ENCODE measurements around the gene CCDC188. TPM values are rescaled to one million over a fixed set of nuclear protein-coding genes. Genes with fewer than 3 reads are reported as not detected.
A peak's percentile ranks its signal among the peaks of the same experiment; 100 is the strongest.

CCDC188 gene
- polyA plus RNA-seq, 1 experiment: 6.5 TPM

DNA sequence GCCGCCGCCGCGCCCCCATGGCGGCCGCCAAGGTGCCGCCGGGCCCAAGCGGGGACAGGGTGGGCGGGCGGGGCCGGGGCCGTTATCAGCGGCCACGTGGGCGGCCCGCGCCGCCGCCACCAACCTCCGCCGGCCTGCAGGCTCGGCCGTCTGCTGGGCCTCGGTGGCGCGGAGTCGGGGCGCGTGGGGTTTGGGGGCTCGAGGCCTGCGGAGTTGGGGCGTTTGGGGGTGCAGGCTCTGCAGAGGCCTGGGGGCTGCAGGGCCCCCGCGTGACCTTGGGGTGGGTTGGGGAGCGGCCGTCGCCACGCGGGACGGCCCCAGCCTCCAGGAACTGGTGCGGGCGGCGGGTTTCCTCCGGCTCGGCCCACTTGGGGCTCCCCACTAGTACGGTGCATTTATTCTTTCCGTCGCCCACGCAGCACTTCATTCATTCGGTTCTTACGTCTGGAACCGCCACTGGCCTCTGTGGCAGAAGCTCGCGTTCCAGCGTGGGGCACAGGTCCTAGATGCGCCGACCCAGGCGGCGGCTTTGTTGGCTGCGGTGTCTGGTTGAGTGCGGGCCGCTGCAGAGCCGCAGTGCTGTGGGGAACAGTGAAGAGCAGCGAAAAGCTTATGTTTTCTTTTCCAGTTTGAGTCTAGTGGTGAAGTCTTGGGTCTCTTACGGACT is 33.1 kb downstream of the CCDC188 start:
- Histone ChIP-seq H3K27me3 (ENCODE audit: control insufficient read depth, insufficient read depth, low read length) (no peaks in the 10 kb centered on the region), H3K36me3 (ENCODE audit: control insufficient read depth, insufficient read depth, low read length) (peaks cover 34% of the 10 kb centered on the region), H3K4me3 (ENCODE audit: low read depth, low read length) (peak overlapping the region; percentile 99)
- ChIA-PET POLR2A (interaction anchor here (0.7 kb wide), 1 partner anchor 15 kb away, joined by 3 read pairs; no protein-coding TSS in a partner anchor), CTCF (interaction anchor here (0.7 to 1.0 kb wide), 2 partner anchors 11 to 39 kb away, joined by 3 to 5 read pairs; no protein-coding TSS in a partner anchor)
- DNase-seq (ENCODE audit: low read depth): no peak
- TF ChIP-seq, protein P1, sequence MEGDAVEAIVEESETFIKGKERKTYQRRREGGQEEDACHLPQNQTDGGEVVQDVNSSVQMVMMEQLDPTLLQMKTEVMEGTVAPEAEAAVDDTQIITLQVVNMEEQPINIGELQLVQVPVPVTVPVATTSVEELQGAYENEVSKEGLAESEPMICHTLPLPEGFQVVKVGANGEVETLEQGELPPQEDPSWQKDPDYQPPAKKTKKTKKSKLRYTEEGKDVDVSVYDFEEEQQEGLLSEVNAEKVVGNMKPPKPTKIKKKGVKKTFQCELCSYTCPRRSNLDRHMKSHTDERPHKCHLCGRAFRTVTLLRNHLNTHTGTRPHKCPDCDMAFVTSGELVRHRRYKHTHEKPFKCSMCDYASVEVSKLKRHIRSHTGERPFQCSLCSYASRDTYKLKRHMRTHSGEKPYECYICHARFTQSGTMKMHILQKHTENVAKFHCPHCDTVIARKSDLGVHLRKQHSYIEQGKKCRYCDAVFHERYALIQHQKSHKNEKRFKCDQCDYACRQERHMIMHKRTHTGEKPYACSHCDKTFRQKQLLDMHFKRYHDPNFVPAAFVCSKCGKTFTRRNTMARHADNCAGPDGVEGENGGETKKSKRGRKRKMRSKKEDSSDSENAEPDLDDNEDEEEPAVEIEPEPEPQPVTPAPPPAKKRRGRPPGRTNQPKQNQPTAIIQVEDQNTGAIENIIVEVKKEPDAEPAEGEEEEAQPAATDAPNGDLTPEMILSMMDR (IDR thresholded peaks at IDR 0.05; ENCODE audit: insufficient read depth, low read depth, low read length): no peak

DNA sequence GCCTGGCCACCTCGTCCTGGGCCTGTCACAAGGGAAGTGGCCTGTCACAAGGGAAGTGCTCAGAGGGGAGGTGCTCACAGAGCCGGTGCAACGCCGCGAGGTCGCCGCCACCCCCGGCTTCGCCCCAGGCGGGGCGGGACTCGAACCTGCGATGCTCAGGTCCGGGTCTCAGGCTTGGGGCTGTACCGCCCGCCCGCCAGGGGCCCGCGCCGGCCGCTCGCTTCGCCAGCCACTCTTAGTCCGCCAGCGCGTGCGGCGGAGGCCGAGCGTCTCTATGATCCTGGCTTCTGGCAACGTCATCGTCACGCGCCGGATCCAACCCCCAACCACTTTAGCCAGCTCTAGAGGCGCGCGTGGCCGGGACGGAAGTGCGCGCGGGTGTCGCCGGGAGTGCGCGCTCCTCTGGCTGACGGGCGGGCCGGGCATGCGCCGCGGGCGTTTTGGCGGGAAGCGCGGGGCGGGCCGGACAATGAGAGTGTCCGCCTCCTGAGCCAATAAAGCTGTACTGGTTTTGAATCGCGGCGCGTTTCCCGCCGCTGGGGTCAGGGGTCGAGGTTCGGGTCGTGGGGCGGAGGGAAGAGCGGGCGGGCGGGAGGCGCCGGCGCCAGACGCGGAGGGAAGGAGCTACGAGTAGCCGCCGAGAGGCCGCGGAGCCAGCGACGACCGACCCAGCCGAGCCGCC is 33.8 kb downstream of the CCDC188 start, which contains the start of gene TRMT2A:
TRMT2A (minus strand) TSS at position 276 of the 682 bp plus-strand sequence. CDS start 320 bp downstream, outside the sequence.
- TF ChIP-seq, protein P1 (IDR thresholded peaks at IDR 0.05; ENCODE audit: insufficient read depth, low read depth, low read length): no peak
- CTCF ChIA-PET: interaction anchor here (0.7 kb wide), 1 partner anchor 40 kb away, joined by 3 read pairs; no protein-coding TSS in a partner anchor
- DNase-seq (ENCODE audit: low read depth): peak; percentile 77
- POLR2A ChIA-PET: no interaction called here
- H3K36me3 ChIP-seq (ENCODE audit: control insufficient read depth, insufficient read depth, low read length): peaks cover 38% of the 10 kb centered on the region
- H3K27me3 ChIP-seq (ENCODE audit: control insufficient read depth, insufficient read depth, low read length): no peaks in the 10 kb centered on the region
- peak within 1 kb of the TSS; percentile 99 for H3K4me3 ChIP-seq (ENCODE audit: low read depth, low read length)

DNA sequence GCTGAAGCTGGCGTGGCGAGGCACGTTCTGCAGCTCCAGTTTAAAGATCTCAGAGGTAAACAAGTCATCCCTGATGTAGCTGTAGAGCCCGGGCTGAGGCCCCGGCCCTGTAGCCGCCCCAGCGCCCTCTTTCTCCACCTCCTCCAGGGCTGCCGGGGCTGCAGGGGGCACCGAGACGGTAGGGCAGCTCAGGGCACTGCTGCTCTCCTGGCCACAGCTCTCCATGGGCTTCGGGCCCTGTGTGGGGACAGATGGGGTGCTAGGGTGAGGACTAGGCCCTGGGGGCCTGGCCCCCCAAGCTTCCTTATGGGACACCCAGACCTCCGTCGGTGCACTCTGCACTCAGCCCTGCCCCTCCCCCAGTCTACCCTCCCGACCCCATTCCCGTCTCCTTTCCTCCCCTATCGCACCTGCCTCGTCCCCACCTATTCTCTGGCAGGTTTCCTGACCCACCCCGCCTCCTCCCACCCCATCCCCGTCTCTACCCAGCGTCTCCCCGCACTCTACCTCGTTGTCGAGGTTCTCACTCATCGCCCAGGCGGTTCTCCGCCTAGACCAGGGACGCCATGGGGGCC is 34.4 kb downstream of the CCDC188 start:
- TF ChIP-seq, protein P1 (IDR thresholded peaks at IDR 0.05; ENCODE audit: insufficient read depth, low read depth, low read length): no peak
- no peaks in the 10 kb centered on the region for H3K27me3 ChIP-seq (ENCODE audit: control insufficient read depth, insufficient read depth, low read length)
- peaks cover 43% of the 10 kb centered on the region for H3K36me3 ChIP-seq (ENCODE audit: control insufficient read depth, insufficient read depth, low read length)
- H3K4me3 ChIP-seq (ENCODE audit: low read depth, low read length): peak overlapping the region; percentile 99
- no peak for DNase-seq (ENCODE audit: low read depth)
- POLR2A ChIA-PET: no interaction called here
- CTCF ChIA-PET: interaction anchor here (2.0 kb wide), 1 partner anchor 147 kb away, joined by 5 read pairs; no protein-coding TSS in a partner anchor

DNA sequence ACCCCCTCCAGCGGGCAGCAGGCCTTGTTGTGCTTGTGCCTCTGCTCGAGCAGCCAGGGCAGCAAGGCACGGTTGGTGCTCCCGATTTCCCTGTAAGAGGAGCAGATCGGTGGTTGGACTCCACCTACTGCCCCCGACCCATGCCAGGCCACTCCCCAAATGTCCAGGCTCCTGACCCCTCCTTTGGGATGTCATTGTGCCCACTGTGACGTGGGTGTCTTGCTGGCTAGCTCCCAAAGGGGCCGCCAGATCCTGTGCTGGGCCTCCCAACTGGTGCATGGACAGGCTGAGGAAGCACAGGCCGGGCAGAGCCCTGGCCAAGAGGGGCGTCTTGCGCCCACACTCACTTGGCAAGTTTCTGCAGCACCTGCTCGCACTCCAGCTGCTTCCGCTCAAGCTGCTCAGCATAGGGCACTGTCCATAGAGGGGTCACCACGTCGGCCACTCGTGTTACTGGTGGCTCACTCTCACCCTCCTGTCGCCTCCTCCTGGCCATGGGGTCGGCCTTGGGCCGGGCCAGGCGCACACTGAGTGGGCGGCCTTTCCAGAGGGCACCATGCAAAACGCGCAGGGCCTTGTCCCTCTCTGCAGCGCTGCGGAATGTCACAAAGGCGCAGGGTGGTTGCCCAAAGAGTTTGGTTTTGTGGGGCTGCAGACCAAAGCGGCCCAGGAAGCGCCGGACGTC is 35.0 kb downstream of the CCDC188 start, which contains the start of gene RANBP1:
RANBP1 (plus strand) TSS at position 414 of the 685 bp plus-strand sequence; CDS start at position 495, 81 bp downstream.
- DNase-seq (ENCODE audit: low read depth): no peak
- H3K36me3 ChIP-seq (ENCODE audit: control insufficient read depth, insufficient read depth, low read length): peaks cover 43% of the 10 kb centered on the region
- POLR2A ChIA-PET: no interaction called here
- H3K27me3 ChIP-seq (ENCODE audit: control insufficient read depth, insufficient read depth, low read length): no peaks in the 10 kb centered on the region
- CTCF ChIA-PET: interaction anchor here (2.0 kb wide), 1 partner anchor 146 kb away, joined by 5 read pairs; no protein-coding TSS in a partner anchor
- TF ChIP-seq, protein P1 (IDR thresholded peaks at IDR 0.05; ENCODE audit: insufficient read depth, low read depth, low read length): no peak
- H3K4me3 ChIP-seq (ENCODE audit: low read depth, low read length): peak within 1 kb of the TSS; percentile 99

Data from BJ (cell line).